22Rv1 (cell line): ENCODE results near the gene SNED1.

Source experiments
- H3K27ac ChIP-seq: fragments of 450-650 bp; 2 replicates; pipeline ENCODE4 v1.5.1; 2017
- ZFX ChIP-seq: fragments of 450-650 bp; IDR thresholded peaks from 2 replicates; pipeline ENCODE4 v1.6.1; 2017; ENCODE audit warnings: antibody characterized with exemption, borderline replicate concordance
- TF ChIP-seq, protein P1 (sequence below): fragments of 450-650 bp; IDR thresholded peaks from 2 replicates; pipeline ENCODE4 v1.5.1; 2017; ENCODE audit warnings: mild to moderate bottlenecking

The SNED1 gene

DNA sequence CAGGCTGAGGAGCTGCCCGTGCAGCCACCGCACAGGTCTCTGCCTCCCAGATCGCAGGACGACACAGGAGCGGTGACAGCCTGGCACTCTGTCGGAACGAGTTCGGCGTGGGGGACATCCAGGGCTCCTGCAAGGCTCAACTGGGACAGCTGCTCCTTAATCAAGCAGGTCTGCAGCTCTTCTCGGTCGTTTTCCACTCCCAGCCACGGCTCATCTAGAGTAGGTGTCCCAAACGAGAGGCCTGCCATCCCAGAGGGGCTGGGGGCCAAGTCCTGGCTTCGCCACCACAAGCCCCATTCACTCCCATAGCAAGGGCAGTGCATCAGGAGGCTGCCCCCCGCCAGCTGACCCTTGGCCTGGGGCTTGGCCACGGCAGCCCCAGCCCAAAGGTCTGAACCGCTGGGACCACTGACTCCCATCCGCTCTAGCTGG, 128.4 kb downstream of the SNED1 start:
- H3K27ac ChIP-seq = no peak overlapping the region
- TF ChIP-seq, protein P1, sequence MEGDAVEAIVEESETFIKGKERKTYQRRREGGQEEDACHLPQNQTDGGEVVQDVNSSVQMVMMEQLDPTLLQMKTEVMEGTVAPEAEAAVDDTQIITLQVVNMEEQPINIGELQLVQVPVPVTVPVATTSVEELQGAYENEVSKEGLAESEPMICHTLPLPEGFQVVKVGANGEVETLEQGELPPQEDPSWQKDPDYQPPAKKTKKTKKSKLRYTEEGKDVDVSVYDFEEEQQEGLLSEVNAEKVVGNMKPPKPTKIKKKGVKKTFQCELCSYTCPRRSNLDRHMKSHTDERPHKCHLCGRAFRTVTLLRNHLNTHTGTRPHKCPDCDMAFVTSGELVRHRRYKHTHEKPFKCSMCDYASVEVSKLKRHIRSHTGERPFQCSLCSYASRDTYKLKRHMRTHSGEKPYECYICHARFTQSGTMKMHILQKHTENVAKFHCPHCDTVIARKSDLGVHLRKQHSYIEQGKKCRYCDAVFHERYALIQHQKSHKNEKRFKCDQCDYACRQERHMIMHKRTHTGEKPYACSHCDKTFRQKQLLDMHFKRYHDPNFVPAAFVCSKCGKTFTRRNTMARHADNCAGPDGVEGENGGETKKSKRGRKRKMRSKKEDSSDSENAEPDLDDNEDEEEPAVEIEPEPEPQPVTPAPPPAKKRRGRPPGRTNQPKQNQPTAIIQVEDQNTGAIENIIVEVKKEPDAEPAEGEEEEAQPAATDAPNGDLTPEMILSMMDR = no peak
- TF ChIP-seq ZFX = no peak

DNA sequence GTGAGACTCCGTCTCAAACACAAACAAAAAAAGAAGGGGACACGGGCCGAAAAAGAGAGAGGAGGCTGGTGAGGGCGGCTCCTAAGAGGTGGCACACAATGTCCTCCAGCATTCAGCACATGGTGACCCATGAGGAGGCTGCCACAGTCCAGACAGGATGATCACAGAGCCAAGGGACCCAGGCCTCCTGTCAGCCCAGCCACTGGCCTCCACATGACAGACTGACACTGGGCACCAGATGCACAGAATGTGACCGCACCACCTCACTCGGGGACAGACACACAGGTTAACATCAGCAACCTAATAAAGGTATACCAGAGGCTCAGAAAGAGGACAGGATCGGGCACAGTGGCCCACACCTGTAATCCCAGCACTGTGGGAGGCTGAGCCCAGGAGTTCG, 129.8 kb downstream of the SNED1 start:
- TF ChIP-seq ZFX = no peak
- TF ChIP-seq, protein P1 = no peak

DNA sequence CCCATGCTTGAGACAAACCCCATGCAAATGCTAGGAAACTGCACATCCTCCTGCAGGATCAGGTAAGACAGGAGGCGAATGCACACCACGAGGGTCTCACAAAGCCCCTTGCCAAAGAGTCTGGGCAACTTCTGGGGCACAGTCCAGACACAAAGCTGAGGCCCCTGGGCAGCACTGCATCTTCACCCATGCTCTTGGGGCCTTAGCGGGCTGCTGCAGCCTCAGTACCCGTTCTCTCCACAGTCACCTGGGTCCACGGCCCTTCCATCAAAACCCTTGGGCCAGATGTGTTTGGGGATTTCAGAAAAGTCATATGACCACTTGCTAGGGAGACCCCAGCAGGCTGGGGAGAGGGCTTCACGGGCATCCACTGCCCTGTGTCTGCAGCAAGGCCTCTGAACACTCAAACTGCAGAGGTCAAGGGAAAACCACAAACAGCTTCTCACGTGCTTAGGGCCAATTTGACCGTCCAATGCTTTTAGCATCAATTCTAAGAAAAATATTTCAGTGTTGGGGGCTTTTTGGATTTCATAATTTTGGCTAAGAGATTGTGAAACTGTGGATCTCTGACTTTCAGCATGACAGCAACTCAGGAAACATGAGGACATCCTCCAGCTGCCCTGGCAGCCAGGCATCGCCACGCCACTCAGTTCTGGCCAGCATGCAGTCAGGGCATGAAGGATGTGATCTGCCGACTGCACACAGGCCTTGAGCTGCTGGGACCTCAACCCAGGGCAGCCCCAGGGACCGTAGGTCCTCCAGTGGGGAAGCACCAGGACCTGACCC, 130.9 kb downstream of the SNED1 start:
- TF ChIP-seq, protein P1 = no peak
- TF ChIP-seq ZFX = no peak
- no peak overlapping the region for H3K27ac ChIP-seq

More for the DNA sequence above, 129.8 kb downstream of the SNED1 start:
- no peak overlapping the region for H3K27ac ChIP-seq

GRCh38 chr2:241130316-241130715, 131.9 kb downstream of the SNED1 start:
- H3K27ac ChIP-seq = no peak overlapping the region
- no peak for TF ChIP-seq ZFX
- TF ChIP-seq, protein P1 = no peak

DNA sequence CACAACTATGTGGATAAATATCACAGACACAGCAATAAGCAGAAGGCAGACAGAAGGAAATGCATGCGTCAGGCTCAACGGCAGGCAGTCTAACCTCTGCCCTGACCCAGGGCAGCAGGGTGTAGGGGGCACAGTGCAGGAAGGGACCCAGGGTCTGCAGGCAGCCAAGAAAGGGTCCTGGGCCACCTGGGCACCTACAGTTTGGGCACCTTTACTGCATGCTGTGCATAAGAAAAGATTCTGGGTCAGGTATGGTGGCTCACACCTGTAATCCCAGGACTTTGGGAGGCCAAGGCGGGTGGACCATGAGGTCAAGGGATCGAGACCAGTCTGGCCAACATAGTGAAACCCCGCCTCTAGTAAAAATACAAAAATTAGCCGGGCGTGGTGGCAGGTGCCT, 133.1 kb downstream of the SNED1 start:
- no peak overlapping the region for H3K27ac ChIP-seq
- no peak for TF ChIP-seq ZFX
- TF ChIP-seq, protein P1 = no peak

DNA sequence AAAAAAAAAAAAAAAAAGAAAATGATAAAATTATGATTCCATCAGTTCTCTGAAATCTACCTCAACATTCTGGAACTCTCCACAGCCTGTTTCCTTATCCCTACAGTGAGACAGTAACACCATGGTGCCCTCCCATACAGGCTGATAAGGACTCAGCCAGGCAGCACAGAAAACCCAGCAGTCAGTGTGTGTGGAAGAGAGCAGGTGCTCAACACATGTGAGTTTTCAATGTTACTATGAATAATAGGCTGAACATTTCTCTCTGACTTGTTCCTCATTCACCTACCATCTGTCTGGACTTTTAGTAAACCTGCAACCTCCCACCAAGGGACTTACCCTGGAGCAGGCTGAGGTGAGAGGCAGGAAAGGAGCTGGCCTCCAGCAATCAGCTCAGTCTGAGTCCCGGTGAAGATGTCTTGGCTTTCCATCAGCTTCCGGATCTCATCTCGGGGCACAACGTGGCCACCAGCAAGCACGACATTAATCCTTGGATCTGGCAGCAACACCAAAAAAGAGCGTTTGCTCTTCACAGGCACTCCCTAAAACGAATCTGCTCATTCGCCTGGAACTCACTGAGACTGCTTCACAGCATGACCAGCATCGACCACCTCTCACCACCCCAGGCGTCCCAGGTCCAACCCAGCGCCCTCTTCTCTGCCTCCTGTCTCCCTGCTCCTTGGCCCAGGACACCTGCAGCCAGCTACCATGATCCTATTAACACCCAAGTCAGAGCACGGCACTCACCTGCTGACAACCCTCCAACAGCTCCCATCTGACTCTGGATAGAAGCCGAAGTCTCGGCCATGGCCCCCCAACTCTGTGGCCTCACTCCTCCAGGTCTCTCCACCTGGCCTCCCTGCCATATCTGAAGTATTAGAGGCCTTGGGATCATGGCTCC, 134.4 kb downstream of the SNED1 start:
- H3K27ac ChIP-seq = no peak overlapping the region
- TF ChIP-seq, protein P1 = no peak

DNA sequence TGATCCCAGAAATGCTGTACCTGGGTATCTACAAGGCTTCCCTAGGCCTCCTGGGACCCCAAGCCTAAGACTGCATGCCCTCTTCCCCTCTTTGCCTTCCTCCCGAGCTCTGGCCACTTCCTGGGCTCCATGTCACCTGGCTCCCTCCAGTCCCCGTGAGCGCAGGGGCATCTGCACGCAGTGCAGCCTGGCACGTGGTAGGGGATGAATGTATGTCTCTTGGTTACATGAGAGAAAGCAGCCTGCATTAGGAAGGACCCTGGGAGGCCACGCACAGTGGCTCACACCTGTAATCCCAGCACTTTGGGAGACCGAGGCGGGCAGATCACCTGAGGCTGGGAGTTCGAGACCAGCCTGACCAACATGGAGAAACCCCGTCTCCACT, 135.0 kb downstream of the SNED1 start:
- H3K27ac ChIP-seq = no peak overlapping the region
- TF ChIP-seq ZFX = no peak
- TF ChIP-seq, protein P1 = no peak
